LNCaP clone FGC (cell line): Measurements from ENCODE around the gene TEAD1.

Experiments used
- DNase-seq: peaks from one replicate; pipeline ENCODE4 v3.0.0-alpha.2; 2011; ENCODE audit warnings: low read depth
- H3K4me3 ChIP-seq: 2 replicates; pipeline ENCODE4 v1.5.1; 2011; ENCODE audit warnings: mild to moderate bottlenecking, low read depth, low read length, control low read depth
- CTCF ChIP-seq: IDR thresholded peaks from 2 replicates; pipeline ENCODE4 v1.5.1; 2012; ENCODE audit warnings: mild to moderate bottlenecking; ENCODE audit not compliant: control insufficient read depth, insufficient read depth; ENCODE audit errors: extremely low read depth

Gene TEAD1

GRCh38 chr11:12789054-12789453 lies 114.8 kb downstream of the TEAD1 start:
- no peak for TF ChIP-seq CTCF
- no peak overlapping the region for H3K4me3 ChIP-seq
- DNase-seq: no peak

GRCh38 chr11:12789596-12790215 lies 115.5 kb downstream of the TEAD1 start:
- H3K4me3 ChIP-seq: no peak overlapping the region
- DNase-seq: no peak
- no peak for TF ChIP-seq CTCF

- TF ChIP-seq CTCF: no peak
- H3K4me3 ChIP-seq: no peak overlapping the region
- no peak for DNase-seq
Observed at GRCh38 chr11:12790861-12791616, 116.8 kb downstream of the TEAD1 start.

DNA sequence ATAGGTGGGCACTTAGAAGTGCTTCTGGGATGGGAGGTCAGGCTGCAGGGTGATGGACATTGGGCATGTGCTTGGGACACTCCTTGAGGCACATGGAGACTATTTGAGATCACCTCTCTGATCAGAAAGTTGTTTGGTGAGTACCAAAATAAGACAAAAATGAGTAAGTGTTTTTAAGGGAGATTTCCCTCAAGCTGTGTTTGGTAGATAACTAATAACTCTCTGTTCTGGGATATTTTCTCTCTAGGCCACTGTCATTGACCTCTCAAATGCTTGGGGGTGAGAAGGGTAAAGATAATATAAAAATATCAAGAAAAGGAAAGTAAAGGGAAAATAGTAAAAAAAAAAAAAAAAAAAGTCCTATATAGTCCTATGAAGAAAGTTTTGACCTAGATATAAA lies 117.8 kb downstream of the TEAD1 start:
- no peak for TF ChIP-seq CTCF
- no peak for DNase-seq

DNA sequence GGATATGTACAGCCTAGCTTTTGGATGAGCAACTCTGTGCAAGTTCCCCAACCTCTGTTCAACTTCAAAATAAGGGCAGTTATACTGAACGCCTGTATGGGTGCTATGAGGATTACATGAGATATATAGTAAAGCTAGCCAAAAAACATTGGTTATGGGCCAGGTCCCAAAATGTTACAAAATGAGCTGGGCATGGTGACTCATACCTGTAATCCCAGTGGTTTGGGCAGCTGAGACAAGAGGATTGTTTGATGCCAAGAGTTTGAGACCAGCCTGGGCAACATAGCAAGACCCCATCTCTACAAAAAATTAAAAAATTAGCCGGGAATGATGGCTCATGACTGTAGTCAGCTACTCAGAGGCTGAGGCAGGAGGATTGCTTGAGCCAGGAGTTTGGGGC lies 118.4 kb downstream of the TEAD1 start:
- TF ChIP-seq CTCF: no peak
- H3K4me3 ChIP-seq: no peak overlapping the region
- no peak for DNase-seq

More for the DNA sequence above, 117.8 kb downstream of the TEAD1 start:
- H3K4me3 ChIP-seq: no peak overlapping the region

DNA sequence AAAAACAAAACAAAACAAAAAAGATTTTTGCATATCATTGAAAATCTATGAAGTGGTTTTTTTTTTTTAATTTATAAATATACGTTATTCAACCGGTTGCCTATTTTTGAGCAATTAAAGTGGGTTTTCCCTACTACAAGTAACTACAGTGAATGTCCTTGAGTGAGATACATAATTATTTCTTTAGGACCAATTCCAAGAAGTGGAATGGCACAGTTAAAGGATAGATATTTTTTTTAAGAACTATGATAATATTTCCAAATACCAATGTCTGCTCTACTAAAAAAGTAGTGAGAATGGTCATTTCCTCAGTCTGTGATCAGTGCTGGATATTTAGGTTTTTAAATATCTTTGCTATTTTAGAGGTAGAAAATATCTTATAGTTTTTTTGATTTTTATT lies 118.8 kb downstream of the TEAD1 start:
- no peak overlapping the region for H3K4me3 ChIP-seq
- DNase-seq: no peak
- no peak for TF ChIP-seq CTCF
